Upper lobe of right lung (tissue), 1 donor: ENCODE measurements around the gene ZFP92. TPM values are rescaled to one million over a fixed set of nuclear protein-coding genes. Genes with fewer than 3 reads are reported as not detected.
A peak's percentile ranks its signal among the peaks of the same experiment; 100 is the strongest.

Experiments used
- ATAC-seq: fragments of 200-7000 bp; cut with Tn5 transposase; one replicate; pipeline ENCODE4 v1.9.1; 2020; ENCODE audit warnings: mild to moderate bottlenecking, moderate library complexity
- DNase-seq: peaks from one replicate; pipeline ENCODE4 v3.0.0-alpha.2; 2020
- H3K27ac ChIP-seq: fragments of 200-600 bp; one replicate; pipeline ENCODE4 v1.8.0; 2022
- H3K27me3 ChIP-seq: fragments of 200-600 bp; one replicate; pipeline ENCODE4 v1.8.0; 2022; ENCODE audit warnings: mild to moderate bottlenecking
- H3K36me3 ChIP-seq: fragments of 200-600 bp; one replicate; pipeline ENCODE4 v1.8.0; 2022
- H3K4me1 ChIP-seq: fragments of 200-600 bp; one replicate; pipeline ENCODE4 v1.8.0; 2022
- H3K4me3 ChIP-seq: fragments of 200-600 bp; one replicate; pipeline ENCODE4 v1.8.0; 2022; ENCODE audit warnings: mild to moderate bottlenecking
- H3K9me3 ChIP-seq: fragments of 200-600 bp; one replicate; pipeline ENCODE4 v1.8.0; 2022
- CTCF ChIP-seq: fragments of 200-600 bp; IDR thresholded peaks from one replicate; pipeline ENCODE4 v1.8.0; 2022; ENCODE audit warnings: antibody characterized with exemption
- intact Hi-C: fragments of 100-400 bp; cut with DNase I; formaldehyde crosslinking; loops from one replicate; pipeline ENCODE4 v1.11.0; 2022
- long read RNA-seq: library from polyadenylated mRNA; unstranded; transcript quantifications from one replicate; pipeline ENCODE4 v2.0.0, GENCODE V29; 2021
- total RNA-seq: library from RNA; stranded (reverse); fragmentation: NEBNext Ultra II Directional; extraction: Animal tissue kit (Norgen Biotek cat#: 25700); gene quantifications from one replicate; pipeline ENCODE4 v1.2.1, GENCODE V29; 2021
- donor health status: DM: no; HTN: yes; CAD: no; lungs with severe emphysema.

Gene ZFP92
- total RNA-seq = 3.4 TPM
- long read RNA-seq, partial matches to known transcripts = 0 of 5 reads
- long read RNA-seq, other reads (novel, unspliced or antisense) = 5 of 5 reads

- H3K4me1 ChIP-seq = no peaks in the 10 kb centered on the region
- intact Hi-C loops = no loop called here
- H3K4me3 ChIP-seq = peak within 1 kb of the TSS; percentile 56
- H3K36me3 ChIP-seq = no peaks in the 10 kb centered on the region
- ATAC-seq (peak; percentile 88), DNase-seq (peak; percentile 79)
- no peak for TF ChIP-seq CTCF
- no peak within 1 kb of the TSS for H3K27ac ChIP-seq
- H3K9me3 ChIP-seq = no peaks in the 10 kb centered on the region
- no peaks in the 10 kb centered on the region for H3K27me3 ChIP-seq
These were observed at the start of gene ZFP92 for GRCh38 chrX:153411255-153411987. Gene ZFP92, plus strand, starts transcription at chrX:153411472. Its CDS starts 6,851 bp downstream, at chrX:153418323.

GRCh38 chrX:153361781-153362397, 49.4 kb upstream of the ZFP92 start:
- Histone ChIP-seq H3K36me3 (no peaks in the 10 kb centered on the region), H3K27ac (no peak overlapping the region), H3K9me3 (no peaks in the 10 kb centered on the region), H3K4me1 (no peaks in the 10 kb centered on the region), H3K27me3 (no peaks in the 10 kb centered on the region), H3K4me3 (no peak overlapping the region)
- no peak for DNase-seq
- TF ChIP-seq CTCF = no peak
- no peak for ATAC-seq
- intact Hi-C loops = no loop called here

- ATAC-seq (no peak), DNase-seq (no peak)
- H3K27me3 ChIP-seq = no peaks in the 10 kb centered on the region
- no peak overlapping the region for H3K4me3 ChIP-seq
- H3K4me1 ChIP-seq = no peaks in the 10 kb centered on the region
- H3K27ac ChIP-seq = no peak overlapping the region
- H3K9me3 ChIP-seq = no peaks in the 10 kb centered on the region
- H3K36me3 ChIP-seq = no peaks in the 10 kb centered on the region
- no peak for TF ChIP-seq CTCF
- intact Hi-C loops = no loop called here
These were observed 45.6 kb upstream of the ZFP92 start for GRCh38 chrX:153365670-153366069.

- TF ChIP-seq CTCF = no peak
- no peak overlapping the region for H3K4me3 ChIP-seq
- no peaks in the 10 kb centered on the region for H3K4me1 ChIP-seq
- ATAC-seq (no peak), DNase-seq (no peak)
- no peaks in the 10 kb centered on the region for H3K9me3 ChIP-seq
- H3K27ac ChIP-seq = no peak overlapping the region
- intact Hi-C loops = no loop called here
- no peaks in the 10 kb centered on the region for H3K36me3 ChIP-seq
- no peaks in the 10 kb centered on the region for H3K27me3 ChIP-seq
These were observed 45.2 kb upstream of the ZFP92 start for GRCh38 chrX:153366119-153366518.

GRCh38 chrX:153366878-153367538, 44.3 kb upstream of the ZFP92 start:
- intact Hi-C loops = no loop called here
- Histone ChIP-seq H3K27me3 (no peaks in the 10 kb centered on the region), H3K4me1 (no peaks in the 10 kb centered on the region), H3K9me3 (no peaks in the 10 kb centered on the region), H3K36me3 (no peaks in the 10 kb centered on the region), H3K27ac (no peak overlapping the region), H3K4me3 (no peak overlapping the region)
- TF ChIP-seq CTCF = no peak
- no peak for DNase-seq
- no peak for ATAC-seq
